Parathyroid adenoma (tissue), 2 donors: Measurements from ENCODE around the gene SH3BP4.

Source experiments
- H2AFZ ChIP-seq: fragments of 300-600 bp; sonication (generic); one replicate; pipeline ENCODE4 v1.7.0; 2017; ENCODE audit warnings: antibody characterized with exemption, mild to moderate bottlenecking
- H3K27ac ChIP-seq: fragments of 300-600 bp; sonication (generic); one replicate; pipeline ENCODE4 v1.7.0; 2017
- H3K27me3 ChIP-seq: fragments of 300-600 bp; sonication (generic); one replicate; pipeline ENCODE4 v1.7.0; 2017; ENCODE audit warnings: low read length; ENCODE audit not compliant: control insufficient read depth, insufficient read depth
- H3K36me3 ChIP-seq: fragments of 300-600 bp; sonication (generic); one replicate; pipeline ENCODE4 v1.7.0; 2017; ENCODE audit warnings: low read length; ENCODE audit not compliant: control insufficient read depth, insufficient read depth
- H3K4me1 ChIP-seq: fragments of 300-600 bp; sonication (generic); one replicate; pipeline ENCODE4 v1.7.0; 2017; ENCODE audit warnings: control low read depth
- H3K4me2 ChIP-seq: fragments of 300-600 bp; sonication (generic); one replicate; pipeline ENCODE4 v1.7.0; 2017; ENCODE audit warnings: low read length
- H3K4me3 ChIP-seq: fragments of 300-600 bp; sonication (generic); one replicate; pipeline ENCODE4 v1.7.0; 2017; ENCODE audit warnings: low read depth, low read length
- H3K79me2 ChIP-seq: fragments of 300-600 bp; sonication (generic); one replicate; pipeline ENCODE4 v1.7.0; 2017; ENCODE audit warnings: control low read depth
- H3K9ac ChIP-seq: fragments of 300-600 bp; sonication (generic); one replicate; pipeline ENCODE4 v1.7.0; 2017; ENCODE audit warnings: mild to moderate bottlenecking
- H3K9me3 ChIP-seq: fragments of 300-600 bp; sonication (generic); one replicate; pipeline ENCODE4 v1.7.0; 2017; ENCODE audit warnings: low read length; ENCODE audit not compliant: control insufficient read depth
- TF ChIP-seq, protein P1 (sequence below): fragments of 300-600 bp; sonication (generic); IDR thresholded peaks from one replicate; pipeline ENCODE4 v1.7.0; 2017; ENCODE audit warnings: antibody characterized with exemption, mild to moderate bottlenecking
- donor health status: primary hyperparathyroidism.

SH3BP4 gene

DNA sequence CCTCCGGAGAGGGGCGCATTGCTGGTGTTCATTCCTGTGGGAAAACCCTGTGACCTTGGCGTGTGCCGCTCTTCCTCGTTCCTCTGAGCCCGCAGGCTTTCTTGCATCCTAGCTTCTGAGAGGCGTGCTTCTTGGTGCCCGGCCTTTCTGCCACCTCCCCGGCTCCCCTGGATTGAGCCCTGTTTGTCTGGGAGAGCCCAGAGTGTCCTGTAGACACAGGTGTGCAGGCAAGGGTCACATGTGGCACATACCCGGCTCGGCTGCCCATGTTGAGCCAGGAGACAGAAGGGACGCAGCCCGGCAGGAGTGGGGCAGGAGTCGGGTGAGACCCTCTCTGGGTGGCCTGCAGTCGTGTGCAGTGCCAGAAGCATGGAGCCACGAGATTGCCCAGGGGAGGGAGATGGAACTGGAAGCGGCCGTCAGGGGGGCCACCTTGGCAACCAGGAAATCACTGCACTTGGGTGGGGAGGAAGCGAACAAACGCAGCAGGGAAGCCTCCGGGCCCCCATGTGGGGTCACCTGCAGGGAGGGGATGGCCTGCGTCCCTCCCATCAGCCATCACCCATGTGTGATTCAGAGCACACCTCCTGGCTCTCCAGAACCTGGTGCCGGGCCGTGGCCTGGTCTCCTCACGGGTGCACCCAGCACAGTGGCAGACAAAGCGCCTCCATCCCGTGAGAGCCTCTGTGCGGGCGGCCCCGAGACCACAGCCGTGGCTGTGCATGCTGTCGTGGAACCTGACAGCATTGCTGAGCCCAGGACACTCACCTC is 92.9 kb downstream of the SH3BP4 start:
- Histone ChIP-seq H2AFZ (no peak overlapping the region), H3K4me2 (no peak overlapping the region), H3K27ac (no peak overlapping the region), H3K27me3 (no peaks in the 10 kb centered on the region), H3K9me3 (no peaks in the 10 kb centered on the region), H3K79me2 (no peaks in the 10 kb centered on the region), H3K4me3 (no peak overlapping the region), H3K4me1 (no peaks in the 10 kb centered on the region), H3K36me3 (no peaks in the 10 kb centered on the region), H3K9ac (no peak overlapping the region)
- TF ChIP-seq, protein P1, sequence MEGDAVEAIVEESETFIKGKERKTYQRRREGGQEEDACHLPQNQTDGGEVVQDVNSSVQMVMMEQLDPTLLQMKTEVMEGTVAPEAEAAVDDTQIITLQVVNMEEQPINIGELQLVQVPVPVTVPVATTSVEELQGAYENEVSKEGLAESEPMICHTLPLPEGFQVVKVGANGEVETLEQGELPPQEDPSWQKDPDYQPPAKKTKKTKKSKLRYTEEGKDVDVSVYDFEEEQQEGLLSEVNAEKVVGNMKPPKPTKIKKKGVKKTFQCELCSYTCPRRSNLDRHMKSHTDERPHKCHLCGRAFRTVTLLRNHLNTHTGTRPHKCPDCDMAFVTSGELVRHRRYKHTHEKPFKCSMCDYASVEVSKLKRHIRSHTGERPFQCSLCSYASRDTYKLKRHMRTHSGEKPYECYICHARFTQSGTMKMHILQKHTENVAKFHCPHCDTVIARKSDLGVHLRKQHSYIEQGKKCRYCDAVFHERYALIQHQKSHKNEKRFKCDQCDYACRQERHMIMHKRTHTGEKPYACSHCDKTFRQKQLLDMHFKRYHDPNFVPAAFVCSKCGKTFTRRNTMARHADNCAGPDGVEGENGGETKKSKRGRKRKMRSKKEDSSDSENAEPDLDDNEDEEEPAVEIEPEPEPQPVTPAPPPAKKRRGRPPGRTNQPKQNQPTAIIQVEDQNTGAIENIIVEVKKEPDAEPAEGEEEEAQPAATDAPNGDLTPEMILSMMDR, result no peak

GRCh38 chr2:235045336-235045972 is 93.6 kb downstream of the SH3BP4 start:
- Histone ChIP-seq H3K36me3 (no peaks in the 10 kb centered on the region), H3K4me1 (no peaks in the 10 kb centered on the region), H2AFZ (no peak overlapping the region), H3K4me2 (no peak overlapping the region), H3K9ac (no peak overlapping the region), H3K27ac (no peak overlapping the region), H3K27me3 (no peaks in the 10 kb centered on the region), H3K79me2 (no peaks in the 10 kb centered on the region), H3K9me3 (no peaks in the 10 kb centered on the region), H3K4me3 (no peak overlapping the region)
- TF ChIP-seq, protein P1, result no peak

DNA sequence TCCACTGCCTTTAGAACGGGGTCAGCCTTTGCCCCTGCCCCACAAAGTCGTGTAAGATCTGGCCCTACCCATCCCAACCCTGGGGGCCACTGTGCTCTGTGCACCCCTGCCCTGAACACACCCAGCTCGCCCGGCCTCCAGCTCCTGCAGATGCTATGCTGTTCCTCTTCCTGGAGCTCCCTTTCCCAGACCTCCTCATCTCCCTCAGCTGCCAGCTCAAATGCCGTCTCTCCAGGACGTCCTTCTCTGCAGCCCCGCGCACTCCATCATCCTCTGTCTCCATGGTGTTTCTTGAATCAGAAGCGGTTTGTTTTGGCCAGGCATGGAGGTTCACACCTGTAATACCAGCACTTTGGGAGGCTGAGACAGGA is 94.1 kb downstream of the SH3BP4 start:
- no peak overlapping the region for H3K4me2 ChIP-seq

GRCh38 chr2:235046589-235046988 is 94.8 kb downstream of the SH3BP4 start:
- no peak overlapping the region for H3K27ac ChIP-seq
- no peak overlapping the region for H3K9ac ChIP-seq
- no peaks in the 10 kb centered on the region for H3K4me1 ChIP-seq
- H3K9me3 ChIP-seq, result no peaks in the 10 kb centered on the region
- no peaks in the 10 kb centered on the region for H3K27me3 ChIP-seq
- H3K4me3 ChIP-seq, result no peak overlapping the region
- TF ChIP-seq, protein P1, result no peak
- no peaks in the 10 kb centered on the region for H3K79me2 ChIP-seq
- H3K36me3 ChIP-seq, result no peaks in the 10 kb centered on the region
- no peak overlapping the region for H2AFZ ChIP-seq
- H3K4me2 ChIP-seq, result no peak overlapping the region

More for the DNA sequence above, 94.1 kb downstream of the SH3BP4 start:
- no peaks in the 10 kb centered on the region for H3K4me1 ChIP-seq
- H2AFZ ChIP-seq, result no peak overlapping the region
- H3K27me3 ChIP-seq, result no peaks in the 10 kb centered on the region
- H3K79me2 ChIP-seq, result no peaks in the 10 kb centered on the region
- no peaks in the 10 kb centered on the region for H3K9me3 ChIP-seq
- TF ChIP-seq, protein P1, result no peak
- no peaks in the 10 kb centered on the region for H3K36me3 ChIP-seq
- H3K4me3 ChIP-seq, result no peak overlapping the region
- no peak overlapping the region for H3K27ac ChIP-seq
- no peak overlapping the region for H3K9ac ChIP-seq
